MM.1S (cell line): Measurements from ENCODE around the gene EPPIN.

Experiments used
- CTCF ChIP-seq: fragments of 300-600 bp; sonication (generic); IDR thresholded peaks from 2 replicates; pipeline ENCODE4 v1.5.1; 2016; ENCODE audit warnings: antibody characterized with exemption, low read length, mixed read lengths
- EZH2 ChIP-seq: fragments of 300-600 bp; sonication (generic); optimal IDR thresholded peaks from 2 replicates; pipeline ENCODE3; 2017; ENCODE audit warnings: low read depth, mild to moderate bottlenecking, antibody characterized with exemption, low read length, mixed read lengths

GRCh38 chr20:45538209-45538799 is 8.9 kb downstream of the EPPIN start:
- no peak for TF ChIP-seq CTCF
- TF ChIP-seq EZH2 = no peak
